SW 1271 (cell line): ENCODE data around the gene SERPINB5.
"Not testable (repeated sequence)": the region's sequence is repeated elsewhere in the genome, so short reads cannot be mapped to it uniquely, and the experiment has no call there.

Source experiments
- DNase-seq, 2 experiments: peaks; one replicate each; lab custom pipeline; 2025; lab: John Stamatoyannopoulos, UW

Gene SERPINB5

DNA sequence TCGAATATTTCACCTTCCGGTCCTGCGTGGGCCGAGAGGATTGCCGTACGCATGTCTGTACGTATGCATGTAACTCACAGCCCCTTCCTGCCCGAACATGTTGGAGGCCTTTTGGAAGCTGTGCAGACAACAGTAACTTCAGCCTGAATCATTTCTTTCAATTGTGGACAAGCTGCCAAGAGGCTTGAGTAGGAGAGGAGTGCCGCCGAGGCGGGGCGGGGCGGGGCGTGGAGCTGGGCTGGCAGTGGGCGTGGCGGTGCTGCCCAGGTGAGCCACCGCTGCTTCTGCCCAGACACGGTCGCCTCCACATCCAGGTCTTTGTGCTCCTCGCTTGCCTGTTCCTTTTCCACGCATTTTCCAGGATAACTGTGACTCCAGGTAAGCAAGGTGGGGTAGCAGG lies at the start of gene SERPINB5:
Gene SERPINB5, plus strand, starts transcription at position 291 of the 400 bp plus-strand sequence. CDS start 7,471 bp downstream, outside the sequence.
- DNase-seq = no peak

DNA sequence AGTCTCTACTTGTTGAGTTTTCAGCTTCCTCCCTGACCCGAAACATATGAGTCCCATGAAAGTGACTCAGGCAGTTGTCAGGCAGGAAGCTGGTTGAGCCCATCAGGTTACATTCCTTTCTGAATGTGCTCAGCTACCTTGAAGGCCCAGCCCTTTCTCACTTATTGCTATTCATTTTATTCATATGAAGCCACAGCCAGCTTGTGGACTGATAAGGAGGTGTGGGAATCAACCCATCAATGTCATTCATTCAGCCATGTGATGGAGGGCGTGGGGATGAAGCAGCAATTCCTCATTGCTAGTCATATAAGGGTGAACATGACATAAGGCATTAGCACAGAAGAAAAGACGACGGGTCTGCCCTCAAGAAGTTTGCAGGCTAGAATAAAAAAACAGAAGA lies 49.2 kb upstream of the SERPINB5 start:
- peak in 1 of 2 experiments; percentile 2 for DNase-seq

DNA sequence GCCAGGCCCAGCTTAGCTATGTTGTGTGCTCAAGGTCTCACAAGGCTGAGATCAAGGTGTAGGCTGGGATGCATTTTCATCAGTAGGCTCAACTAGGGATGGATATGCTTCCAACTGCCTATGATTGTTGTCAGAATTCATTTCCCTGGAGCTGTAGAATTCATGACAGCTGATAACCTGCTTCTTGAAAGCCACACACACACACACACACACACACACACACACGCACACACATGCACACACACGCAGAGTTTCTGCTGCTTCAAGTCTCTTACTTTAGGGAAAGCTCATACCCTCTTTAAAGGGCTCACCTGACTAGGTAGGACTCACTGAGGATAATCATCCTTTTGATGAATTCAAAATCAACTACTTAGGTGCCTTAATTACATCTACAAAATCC lies 46.2 kb upstream of the SERPINB5 start:
- no peak for DNase-seq

DNA sequence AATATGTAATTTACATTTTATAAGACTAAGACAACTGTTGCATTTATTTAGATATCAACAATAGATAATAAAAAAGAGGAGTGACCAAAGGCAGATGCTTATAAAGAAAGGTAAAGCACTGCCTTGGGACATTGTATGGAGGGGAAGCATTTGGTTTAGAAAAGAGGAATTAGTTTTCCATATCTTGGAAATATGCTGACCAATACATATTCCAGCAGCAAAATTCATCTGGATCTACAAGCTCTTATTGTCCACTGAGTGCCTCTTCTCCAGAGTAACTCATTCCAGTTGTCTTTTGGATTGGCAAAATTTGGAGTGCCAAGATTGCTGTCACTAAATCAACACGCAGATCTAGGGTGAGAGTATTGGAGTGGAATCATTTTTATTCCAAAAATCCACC lies 45.6 kb upstream of the SERPINB5 start:
- no peak for DNase-seq

- DNase-seq = no peak
Measured at GRCh38 chr18:63433334-63433866, 43.4 kb upstream of the SERPINB5 start.

DNA sequence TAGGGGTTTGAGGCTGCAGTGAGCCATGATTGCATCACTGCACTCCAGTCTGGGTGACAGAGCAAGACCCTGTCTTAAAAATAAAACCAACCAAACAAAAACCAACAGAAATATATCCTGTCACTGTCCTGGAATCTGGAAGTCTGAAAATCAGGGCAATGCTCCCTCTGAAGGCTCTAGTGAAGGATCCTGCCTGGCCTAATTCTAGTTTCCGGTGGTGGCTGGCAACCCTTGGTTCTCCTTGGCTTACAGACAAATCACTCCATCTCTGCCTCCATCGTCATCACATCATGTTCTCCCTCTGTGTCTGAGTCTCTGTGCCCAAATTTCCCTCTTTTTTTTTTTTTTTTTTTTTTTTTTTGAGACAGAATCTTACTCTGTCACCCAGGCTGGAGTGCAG lies 38.6 kb upstream of the SERPINB5 start:
- DNase-seq = no peak

DNA sequence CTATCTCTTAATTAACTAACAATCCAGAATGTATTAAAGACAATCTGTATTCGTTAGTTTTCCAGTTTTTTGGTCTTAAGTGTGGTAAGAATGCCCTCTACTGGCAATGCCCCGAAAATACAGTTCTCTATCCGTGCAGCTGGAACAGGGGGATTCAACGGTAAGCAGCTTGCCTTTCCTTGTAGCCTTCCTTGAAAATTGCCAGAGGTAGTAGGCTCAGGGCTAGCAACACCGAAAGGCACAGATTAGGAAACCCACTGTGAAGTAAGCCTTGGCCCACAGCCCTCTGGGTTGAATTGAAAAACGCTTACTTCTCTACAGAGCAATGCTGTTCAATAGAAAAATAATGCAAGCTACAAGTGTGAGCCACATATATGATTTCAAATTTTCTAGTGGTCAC lies 37.4 kb upstream of the SERPINB5 start:
- DNase-seq = peak in 1 of 2 experiments; percentile 19

- DNase-seq = no peak
Measured at GRCh38 chr18:63440219-63440618, 36.5 kb upstream of the SERPINB5 start.

DNA sequence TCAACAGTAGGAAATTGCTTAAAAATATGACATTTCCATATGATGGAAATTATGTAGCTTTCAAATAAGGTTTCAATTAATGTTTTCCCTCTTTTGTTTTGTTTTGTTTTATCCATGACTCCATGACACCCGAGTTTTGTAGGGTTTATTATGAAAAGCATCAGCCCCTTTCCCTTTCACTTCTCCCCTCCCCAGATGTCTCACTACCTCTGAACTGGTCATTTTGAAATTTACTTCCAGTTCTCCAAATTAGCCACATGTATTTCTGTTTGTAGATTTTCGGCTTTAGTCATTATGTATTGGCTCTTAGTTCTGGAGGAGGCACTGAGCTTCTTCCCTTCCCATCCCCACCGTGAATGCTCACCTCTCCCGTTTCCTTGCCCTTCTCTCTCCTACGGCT lies 35.9 kb upstream of the SERPINB5 start:
- no peak for DNase-seq

- DNase-seq = no peak
Measured at GRCh38 chr18:63443829-63444228, 32.9 kb upstream of the SERPINB5 start.

DNA sequence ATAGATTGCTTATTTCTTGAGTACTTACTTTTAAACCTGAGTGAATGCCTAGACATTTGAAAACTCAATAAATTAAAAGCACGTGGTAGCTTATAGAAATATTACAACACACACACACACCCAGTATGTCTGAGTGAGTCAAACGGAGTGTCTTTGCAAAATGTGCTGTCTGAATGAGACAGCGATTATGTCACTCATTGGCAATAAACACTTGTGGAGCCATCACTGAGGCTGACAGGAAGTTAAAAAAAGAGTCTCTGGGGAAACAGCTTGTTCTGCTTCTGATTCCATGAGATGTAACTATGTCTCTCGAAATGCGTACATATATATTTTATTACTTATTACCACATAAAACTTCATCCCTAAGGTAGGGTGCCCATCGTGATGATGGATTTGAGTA lies 32.2 kb upstream of the SERPINB5 start:
- no peak for DNase-seq

DNA sequence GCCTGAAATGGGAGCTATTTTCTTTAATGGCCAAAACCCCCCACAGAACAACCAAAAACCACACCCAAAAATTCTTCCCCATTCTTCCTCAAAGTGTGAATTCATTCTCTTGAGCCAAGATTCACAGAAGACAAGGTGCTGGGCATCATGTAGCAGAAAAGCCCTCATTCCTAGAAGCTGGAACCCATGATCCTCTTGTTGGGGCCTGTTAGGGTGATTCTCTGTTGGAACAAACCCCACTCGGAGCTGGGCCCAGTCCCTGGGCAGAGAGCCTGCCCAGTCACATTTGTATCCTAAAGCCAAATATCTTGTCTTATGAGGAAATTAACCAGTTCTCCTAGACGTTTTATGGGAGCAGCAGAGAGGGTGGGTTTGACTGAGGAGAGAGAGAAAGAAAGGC lies 31.7 kb upstream of the SERPINB5 start:
- no peak for DNase-seq

DNA sequence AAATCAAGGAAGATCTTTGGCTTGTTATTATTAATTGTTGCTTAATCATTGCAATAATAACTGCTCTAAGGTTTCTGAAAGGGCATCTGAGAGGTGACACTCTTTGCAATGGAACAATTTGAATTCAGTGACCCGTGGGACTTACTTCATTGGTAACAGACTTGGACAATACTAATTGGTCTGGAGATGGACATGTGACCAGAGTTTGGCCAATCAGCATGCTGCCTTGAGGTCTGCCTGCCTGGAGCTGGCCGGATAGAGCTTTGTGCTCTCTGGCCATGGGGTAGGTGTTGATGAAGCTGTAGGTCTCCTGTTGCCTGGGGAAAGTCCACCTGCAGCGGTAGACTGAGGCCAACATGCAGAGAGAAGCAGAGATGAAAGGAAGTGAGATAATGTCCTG lies 30.5 kb upstream of the SERPINB5 start:
- DNase-seq = no peak

- no peak for DNase-seq
Measured at GRCh38 chr18:63447066-63447465, 29.7 kb upstream of the SERPINB5 start.

DNA sequence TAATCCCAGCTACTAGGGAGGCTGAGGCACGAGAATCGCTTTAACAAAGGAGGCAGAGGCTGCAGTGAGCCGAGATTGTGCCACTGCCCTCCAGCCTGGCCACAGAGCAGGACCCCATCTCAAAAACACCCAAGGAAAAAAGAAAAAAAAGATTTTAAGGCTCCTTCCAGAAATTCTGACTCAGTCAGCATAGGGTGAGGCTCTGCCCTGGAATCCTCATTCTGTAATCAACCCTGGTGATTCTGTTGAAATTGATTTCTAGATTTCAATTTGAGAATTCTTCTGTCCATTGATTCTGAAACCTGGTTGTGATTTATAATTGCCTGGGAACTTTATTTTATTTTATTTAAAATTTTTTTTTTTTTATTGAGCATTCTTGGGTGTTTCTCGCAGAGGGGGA lies 27.3 kb upstream of the SERPINB5 start:
- DNase-seq = no peak

GRCh38 chr18:63451799-63452660 lies 24.7 kb upstream of the SERPINB5 start:
- no peak for DNase-seq

GRCh38 chr18:63452751-63453150 lies 24.0 kb upstream of the SERPINB5 start:
- DNase-seq = not testable (repeated sequence)

DNA sequence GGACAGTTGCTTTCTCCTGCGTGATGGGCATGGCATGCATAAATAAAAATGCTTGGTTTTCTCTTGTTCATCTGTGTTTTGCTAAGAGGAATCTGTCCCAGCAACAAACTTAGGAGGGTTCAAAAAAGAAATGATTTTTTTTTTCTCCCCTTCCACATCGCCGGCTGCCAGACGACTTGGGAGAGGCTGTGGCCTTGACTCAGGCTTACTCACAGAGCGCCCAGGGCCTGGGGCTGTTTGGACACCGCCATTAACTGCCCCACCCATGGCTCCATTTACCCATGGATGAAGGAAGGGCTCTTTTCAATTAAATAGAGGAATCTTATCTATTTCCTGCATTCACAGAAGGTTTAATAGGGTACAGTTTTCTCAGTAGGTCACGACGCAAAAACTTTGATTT lies 22.3 kb upstream of the SERPINB5 start:
- DNase-seq = no peak

DNA sequence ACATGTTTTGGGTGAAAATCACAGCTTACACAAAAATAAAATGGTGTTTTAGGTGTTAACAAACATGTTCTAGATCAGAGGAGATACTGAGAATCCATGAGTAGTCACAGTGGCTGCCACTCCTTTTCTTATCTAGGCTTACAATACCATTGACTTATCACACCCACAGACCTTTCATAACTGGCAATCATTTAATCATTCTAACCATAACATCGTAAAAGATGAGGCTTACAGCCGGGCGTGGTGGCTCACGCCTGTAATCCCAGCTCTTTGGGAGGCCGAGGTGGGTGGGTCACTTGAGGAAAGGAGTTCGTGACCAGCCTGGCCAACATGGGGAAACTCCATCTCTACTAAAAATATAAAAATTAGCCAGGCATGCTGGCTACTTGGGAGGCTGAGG lies 18.8 kb upstream of the SERPINB5 start:
- DNase-seq = no peak

- DNase-seq = no peak
Measured at GRCh38 chr18:63460414-63460813, 16.3 kb upstream of the SERPINB5 start.

GRCh38 chr18:63464434-63464833 lies 12.3 kb upstream of the SERPINB5 start:
- no peak for DNase-seq

GRCh38 chr18:63465059-63465458 lies 11.7 kb upstream of the SERPINB5 start:
- DNase-seq = no peak

GRCh38 chr18:63467699-63468098 lies 9.1 kb upstream of the SERPINB5 start:
- DNase-seq = no peak

DNA sequence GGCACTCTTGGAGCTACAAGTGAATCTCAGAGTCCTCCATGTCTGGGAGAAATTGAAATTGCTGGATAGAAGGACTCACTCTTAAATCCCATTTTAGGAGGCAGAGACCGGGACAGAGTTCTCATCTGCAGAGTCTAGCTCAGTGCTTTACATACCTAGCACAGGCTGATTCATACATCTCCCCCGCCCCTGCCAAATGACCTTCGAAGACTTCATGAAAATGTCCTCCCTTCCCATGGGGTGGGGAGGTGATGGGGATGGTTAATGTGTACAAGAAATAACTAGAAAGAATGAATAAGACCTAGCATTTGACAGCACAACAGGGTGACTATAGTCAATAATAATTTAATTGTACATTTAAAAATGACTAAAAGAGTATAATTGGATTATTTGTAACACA lies 8.2 kb upstream of the SERPINB5 start:
- no peak for DNase-seq
